SK-N-MC (cell line): ENCODE results near the gene PHF14.

Experiments used
- EZH2 ChIP-seq: fragments of 200-600 bp; sonication (generic); IDR thresholded peaks from one replicate; pipeline ENCODE4 v1.6.1; 2017; ENCODE audit warnings: antibody characterized with exemption
- POLR2AphosphoS5 ChIP-seq: IDR thresholded peaks from 2 replicates; pipeline ENCODE4 v1.6.1; 2012; ENCODE audit warnings: mild to moderate bottlenecking, low read depth, low read length, borderline replicate concordance

GRCh38 chr7:10950494-10950893 is 23.2 kb upstream of the PHF14 start:
- TF ChIP-seq EZH2, result no peak
- TF ChIP-seq POLR2AphosphoS5, result no peak
